ENCODE data around the gene AFAP1L2. TPM values are rescaled to one million over a fixed set of nuclear protein-coding genes. Genes with fewer than 3 reads are reported as not detected.
"Not testable (repeated sequence)": the region's sequence is repeated elsewhere in the genome, so short reads cannot be mapped to it uniquely, and the experiment has no call there.

AFAP1L2 gene
- total RNA-seq, 2 experiments from 2014 or later, result 1.4 to 2.0 TPM

DNA sequence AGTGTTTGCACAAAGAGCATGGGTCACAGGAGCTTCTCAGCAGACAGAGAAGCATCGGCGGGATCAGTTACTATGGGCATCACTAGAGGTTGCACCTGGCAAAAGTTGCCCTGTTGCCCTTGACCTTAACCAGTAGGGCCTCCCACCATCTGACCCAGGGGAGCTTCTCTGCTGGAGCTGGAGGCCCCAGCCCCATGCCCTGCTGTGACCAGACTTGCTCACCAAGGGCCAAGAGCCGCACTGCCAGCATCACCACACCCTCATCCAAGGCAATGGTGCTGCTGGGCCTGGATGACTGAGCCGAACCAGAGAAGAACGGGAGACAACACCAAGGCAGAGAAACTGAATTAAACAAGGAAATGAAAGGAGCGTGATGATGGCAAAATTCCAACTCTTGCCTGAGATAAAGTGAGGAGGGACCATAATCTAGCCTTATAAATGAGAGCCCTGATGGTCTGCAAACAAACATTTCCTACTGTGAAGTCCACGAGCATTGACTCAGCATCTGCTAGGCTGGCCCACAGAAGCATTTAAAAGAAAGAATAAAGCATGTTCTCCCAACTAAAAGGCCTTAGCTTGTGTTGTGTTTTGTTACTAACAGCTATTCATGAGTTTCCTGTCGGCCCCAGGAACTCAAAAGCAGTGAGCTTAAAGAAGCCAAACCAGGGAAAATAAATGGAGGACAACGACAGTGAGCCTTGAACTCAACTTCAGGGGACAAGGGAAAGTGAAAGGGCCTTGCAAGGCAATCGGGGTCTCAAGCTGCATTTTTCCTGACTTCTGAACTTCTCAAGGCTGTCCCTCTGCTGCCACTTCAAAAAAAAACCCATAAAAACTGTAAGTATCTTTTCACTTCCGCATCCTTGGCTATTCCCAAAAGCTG lies 60.4 kb downstream of the AFAP1L2 start:
- DNase-seq (no peak), ATAC-seq (no peak)
- no peak overlapping the region for H3K27ac Mint-ChIP-seq
- no peaks in the 10 kb centered on the region for H3K4me1 Mint-ChIP-seq
- CTCF ChIA-PET, result interaction anchor here (0.7 to 2.4 kb wide), 4 partner anchors 32 to 114 kb away, joined by 3 to 7 read pairs (median 5); no protein-coding TSS in a partner anchor
- no peak overlapping the region for H3K4me3 Mint-ChIP-seq
- no peaks in the 10 kb centered on the region for H3K36me3 Mint-ChIP-seq (ENCODE audit: low read depth)
- POLR2A ChIA-PET, result no interaction called here
- intact Hi-C loops (cut with DNase I, micrococcal nuclease), result no loop called here
- no peaks in the 10 kb centered on the region for H3K9me3 Mint-ChIP-seq (ENCODE audit: low read depth)
- no peaks in the 10 kb centered on the region for H3K27me3 Mint-ChIP-seq

DNA sequence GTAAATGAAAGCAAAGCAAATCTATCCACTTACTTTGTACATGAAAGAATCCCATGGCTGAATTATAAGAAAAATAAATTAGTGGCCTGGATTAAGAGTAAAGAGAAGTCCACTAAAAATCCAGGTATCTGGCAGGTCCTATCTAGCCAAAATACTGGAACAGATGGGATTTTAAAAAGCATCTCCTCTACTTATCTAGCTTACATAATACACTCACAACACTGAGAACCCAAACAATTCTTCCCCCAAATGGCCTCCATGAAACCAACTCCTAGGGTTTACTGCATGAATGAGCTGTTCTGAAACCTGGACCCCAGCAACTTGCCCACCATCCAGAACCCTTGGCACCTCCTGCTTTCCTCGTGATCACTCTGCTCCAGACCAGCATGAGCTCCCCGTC lies 61.3 kb downstream of the AFAP1L2 start:
- Mint-ChIP-seq H3K9me3 (ENCODE audit: low read depth) (no peaks in the 10 kb centered on the region), H3K36me3 (ENCODE audit: low read depth) (no peaks in the 10 kb centered on the region), H3K27me3 (no peaks in the 10 kb centered on the region), H3K27ac (no peak overlapping the region), H3K4me3 (no peak overlapping the region), H3K4me1 (no peaks in the 10 kb centered on the region)
- CTCF ChIA-PET, result interaction anchor here (1.8 to 2.4 kb wide), 2 partner anchors 39 to 115 kb away, joined by 5 read pairs; no protein-coding TSS in a partner anchor
- DNase-seq, result no peak
- POLR2A ChIA-PET, result no interaction called here
- ATAC-seq, result no peak
- intact Hi-C loops (cut with DNase I, micrococcal nuclease), result no loop called here

DNA sequence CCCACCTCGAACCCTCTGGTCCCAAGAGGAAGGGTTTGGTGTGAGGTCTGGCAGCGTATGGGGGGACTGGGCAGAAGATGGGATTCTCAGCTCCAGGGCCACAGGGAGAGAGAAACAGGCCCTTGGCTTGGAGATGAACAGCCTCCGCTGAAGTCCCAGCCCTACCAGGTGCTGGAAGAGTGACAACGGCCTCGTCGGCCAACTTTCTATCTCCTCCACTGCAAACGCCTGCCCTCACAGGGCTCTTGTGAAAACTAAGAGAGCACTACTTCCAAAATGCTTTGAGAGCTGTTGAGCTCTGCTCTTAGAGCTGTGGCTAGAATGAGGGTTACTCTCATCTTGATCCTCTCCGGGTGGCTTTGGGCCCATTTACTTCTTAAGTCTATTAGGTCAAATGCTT lies 63.5 kb downstream of the AFAP1L2 start:
- Mint-ChIP-seq H3K9me3 (ENCODE audit: low read depth) (no peaks in the 10 kb centered on the region), H3K27ac (no peak overlapping the region), H3K4me3 (no peak overlapping the region), H3K36me3 (ENCODE audit: low read depth) (no peaks in the 10 kb centered on the region), H3K4me1 (peaks cover 10% of the 10 kb centered on the region), H3K27me3 (no peaks in the 10 kb centered on the region)
- intact Hi-C loops (cut with DNase I, micrococcal nuclease), result no loop called here
- ChIA-PET CTCF (no interaction called here), POLR2A (no interaction called here)
- no peak for ATAC-seq
- DNase-seq, result no peak

DNA sequence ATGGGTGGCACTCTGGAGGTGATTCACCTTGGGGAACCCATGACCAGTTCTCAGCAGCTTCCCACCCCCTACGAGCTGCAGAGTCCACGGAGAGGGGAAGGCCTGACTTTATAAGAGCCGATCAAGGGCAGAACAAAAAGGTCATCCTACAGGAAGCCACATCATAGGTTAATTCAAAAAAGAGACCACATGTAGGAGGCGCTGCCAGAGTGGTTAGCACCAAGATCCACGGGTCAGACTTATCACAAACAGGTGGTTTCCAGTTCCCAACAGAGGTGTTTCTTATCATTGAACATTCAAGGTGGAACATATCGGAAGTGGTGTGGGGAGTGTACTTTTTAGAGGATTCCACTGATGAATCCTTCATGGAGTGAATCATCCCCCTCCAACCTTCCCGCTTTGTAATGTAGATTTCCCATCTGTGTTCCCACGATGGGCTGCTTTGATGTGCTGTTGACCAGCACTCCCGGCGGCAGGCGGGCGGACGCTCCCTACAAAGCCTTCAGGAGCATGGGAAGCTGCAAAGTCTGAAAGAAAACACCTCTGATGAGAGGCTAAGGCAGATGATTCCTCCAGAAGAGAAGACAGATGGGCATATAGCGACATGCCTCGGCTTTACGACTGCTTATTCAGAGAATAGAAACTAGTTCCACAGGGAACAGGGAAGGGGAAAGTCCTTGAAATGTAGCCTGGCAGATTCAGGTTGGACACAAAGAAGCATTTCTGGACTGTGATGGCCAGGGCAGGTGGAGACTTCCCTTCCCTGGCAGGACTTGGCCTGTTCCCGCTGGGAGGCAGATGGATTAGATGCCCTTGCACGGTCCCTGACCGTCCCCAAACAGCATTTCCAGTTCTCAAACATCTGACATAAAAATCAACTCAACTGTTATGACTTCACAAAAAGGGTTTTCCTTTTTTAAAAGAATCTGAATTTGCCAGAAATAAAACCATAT lies 66.5 kb downstream of the AFAP1L2 start:
- H3K4me1 Mint-ChIP-seq, result peaks cover 10% of the 10 kb centered on the region
- no peaks in the 10 kb centered on the region for H3K27me3 Mint-ChIP-seq
- H3K9me3 Mint-ChIP-seq (ENCODE audit: low read depth), result no peaks in the 10 kb centered on the region
- intact Hi-C loops (cut with DNase I, micrococcal nuclease), result no loop called here
- POLR2A ChIA-PET, result interaction anchor here (0.5 kb wide), 1 partner anchor 431 kb away, joined by 4 read pairs; no protein-coding TSS in a partner anchor
- peak; percentile 34 for DNase-seq
- CTCF ChIA-PET, result no interaction called here
- no peaks in the 10 kb centered on the region for H3K36me3 Mint-ChIP-seq (ENCODE audit: low read depth)
- peak; percentile 95 for ATAC-seq
- H3K27ac Mint-ChIP-seq, result no peak overlapping the region
- H3K4me3 Mint-ChIP-seq, result no peak overlapping the region

DNA sequence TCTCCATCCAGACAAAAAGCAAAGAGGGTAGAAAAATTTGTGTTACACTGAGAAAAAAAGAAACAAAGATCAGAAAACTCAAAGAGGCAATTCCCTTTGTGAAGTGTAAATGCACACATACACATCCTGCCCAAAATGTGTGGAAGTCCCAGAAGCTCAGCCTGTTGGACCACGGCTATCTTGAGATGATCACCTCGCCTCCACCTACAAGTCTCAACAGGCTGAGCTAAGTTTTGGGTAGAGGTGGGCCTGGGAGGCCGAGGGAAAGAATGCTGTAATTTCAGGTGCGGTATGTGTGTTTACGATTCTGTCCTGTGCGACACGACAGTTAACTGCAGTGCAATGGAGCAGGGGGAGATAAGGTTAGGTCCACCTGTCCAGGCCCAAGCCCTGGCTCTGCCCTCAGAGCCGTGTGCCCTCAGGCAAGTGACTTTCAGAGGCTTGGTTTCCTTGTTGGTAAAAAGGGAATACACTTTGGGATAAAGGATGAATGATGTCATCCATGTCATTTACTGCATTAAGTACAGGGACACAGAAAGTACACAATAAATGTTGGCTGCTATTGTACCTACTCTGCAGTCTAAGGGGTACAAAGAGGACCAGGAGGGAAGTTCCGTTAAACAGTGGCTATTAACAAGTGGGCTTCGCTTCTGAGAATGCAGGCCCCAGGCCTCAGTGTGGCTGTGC lies 67.3 kb downstream of the AFAP1L2 start:
- no peaks in the 10 kb centered on the region for H3K9me3 Mint-ChIP-seq (ENCODE audit: low read depth)
- no peaks in the 10 kb centered on the region for H3K27me3 Mint-ChIP-seq
- H3K36me3 Mint-ChIP-seq (ENCODE audit: low read depth), result no peaks in the 10 kb centered on the region
- H3K27ac Mint-ChIP-seq, result no peak overlapping the region
- CTCF ChIA-PET, result no interaction called here
- POLR2A ChIA-PET, result interaction anchor here (0.5 kb wide), 1 partner anchor 432 kb away, joined by 4 read pairs; no protein-coding TSS in a partner anchor
- peaks cover 10% of the 10 kb centered on the region for H3K4me1 Mint-ChIP-seq
- no peak for DNase-seq
- intact Hi-C loops (cut with DNase I, micrococcal nuclease), result no loop called here
- ATAC-seq, result no peak
- no peak overlapping the region for H3K4me3 Mint-ChIP-seq

DNA sequence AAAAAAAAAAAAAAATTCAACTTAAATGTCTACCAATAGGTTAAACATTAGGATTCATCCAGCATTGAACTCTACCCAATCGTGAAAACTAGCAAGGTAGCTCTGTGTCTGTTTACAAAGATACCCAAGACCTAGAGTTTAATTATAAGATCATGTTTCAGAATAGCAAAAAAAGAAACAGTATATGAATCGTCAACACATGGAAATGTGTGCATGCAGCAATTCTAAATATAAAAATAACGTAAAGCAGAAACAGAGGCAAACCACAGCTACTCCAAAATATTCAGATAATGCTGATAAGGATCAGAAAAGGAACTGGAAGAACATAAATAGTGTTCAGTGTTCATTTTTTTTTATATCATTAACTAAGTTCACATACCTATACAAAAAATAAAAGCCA lies 68.7 kb downstream of the AFAP1L2 start:
- intact Hi-C loops (cut with DNase I, micrococcal nuclease), result no loop called here

DNA sequence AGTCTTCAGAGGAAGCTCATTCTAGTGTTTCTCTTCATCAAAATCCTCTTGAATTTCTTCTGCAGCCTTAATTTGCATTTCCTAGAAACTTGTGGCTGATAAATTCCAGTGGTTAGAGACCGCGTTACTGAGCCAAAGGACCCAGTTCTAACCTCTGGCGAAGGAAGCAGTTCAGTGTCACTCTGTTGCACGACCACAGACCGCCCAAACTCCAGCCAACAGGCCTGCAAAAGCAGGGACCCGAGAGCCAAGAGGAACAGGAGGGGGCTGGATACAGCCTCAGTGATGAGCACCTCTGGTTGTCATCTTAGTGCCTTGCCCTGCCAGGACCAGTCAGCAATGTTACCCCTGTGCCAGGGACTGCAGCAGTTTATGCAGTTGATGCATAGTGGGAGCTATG lies 70.0 kb downstream of the AFAP1L2 start:
- Mint-ChIP-seq H3K36me3 (ENCODE audit: low read depth) (no peaks in the 10 kb centered on the region), H3K27ac (no peak overlapping the region), H3K9me3 (ENCODE audit: low read depth) (no peaks in the 10 kb centered on the region), H3K27me3 (no peaks in the 10 kb centered on the region), H3K4me3 (no peak overlapping the region), H3K4me1 (peaks cover 10% of the 10 kb centered on the region)
- CTCF ChIA-PET, result interaction anchor here (1.7 kb wide), 1 partner anchor 30 kb away, joined by 7 read pairs; no protein-coding TSS in a partner anchor
- no peak for ATAC-seq
- intact Hi-C loops (cut with DNase I, micrococcal nuclease), result no loop called here
- no peak for DNase-seq
- POLR2A ChIA-PET, result no interaction called here

More for the DNA sequence above, 68.7 kb downstream of the AFAP1L2 start:
- ATAC-seq, result no peak
- H3K27me3 Mint-ChIP-seq, result no peaks in the 10 kb centered on the region
- H3K4me3 Mint-ChIP-seq, result no peak overlapping the region
- no peaks in the 10 kb centered on the region for H3K9me3 Mint-ChIP-seq (ENCODE audit: low read depth)
- no peak overlapping the region for H3K27ac Mint-ChIP-seq
- ChIA-PET POLR2A (no interaction called here), CTCF (interaction anchor here (1.7 kb wide), 1 partner anchor 31 kb away, joined by 7 read pairs; no protein-coding TSS in a partner anchor)
- no peaks in the 10 kb centered on the region for H3K36me3 Mint-ChIP-seq (ENCODE audit: low read depth)
- no peak for DNase-seq
- peaks cover 10% of the 10 kb centered on the region for H3K4me1 Mint-ChIP-seq

DNA sequence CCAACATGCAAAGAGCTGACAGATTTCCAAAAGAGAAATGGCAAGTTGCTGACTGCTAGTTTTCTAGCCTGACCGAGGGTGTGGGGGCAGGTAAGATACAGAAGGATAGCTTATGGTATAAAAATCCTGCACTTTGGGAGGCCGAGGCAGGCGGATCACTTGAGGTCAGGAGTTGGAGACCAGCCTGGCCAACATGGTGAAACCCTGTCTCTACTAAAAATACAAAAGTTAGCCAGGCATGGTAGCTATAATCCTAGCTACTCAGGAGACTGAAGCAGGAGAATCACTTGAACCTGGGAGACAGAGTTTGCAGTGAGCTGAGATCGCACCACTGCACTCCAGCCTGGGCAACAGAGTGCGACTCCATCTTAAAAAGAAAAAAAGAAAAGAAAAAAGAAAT lies 70.9 kb downstream of the AFAP1L2 start:
- DNase-seq; H3K9me3 Mint-ChIP-seq (ENCODE audit: low read depth); H3K36me3 Mint-ChIP-seq (ENCODE audit: low read depth); POLR2A ChIA-PET; ATAC-seq; H3K4me3 Mint-ChIP-seq; H3K27me3 Mint-ChIP-seq; H3K27ac Mint-ChIP-seq; intact Hi-C loops (cut with DNase I, micrococcal nuclease): not testable (repeated sequence)
- CTCF ChIA-PET, result interaction anchor here (0.8 kb wide), 1 partner anchor 25 kb away, joined by 3 read pairs; no protein-coding TSS in a partner anchor
- peaks cover 10% of the 10 kb centered on the region for H3K4me1 Mint-ChIP-seq

DNA sequence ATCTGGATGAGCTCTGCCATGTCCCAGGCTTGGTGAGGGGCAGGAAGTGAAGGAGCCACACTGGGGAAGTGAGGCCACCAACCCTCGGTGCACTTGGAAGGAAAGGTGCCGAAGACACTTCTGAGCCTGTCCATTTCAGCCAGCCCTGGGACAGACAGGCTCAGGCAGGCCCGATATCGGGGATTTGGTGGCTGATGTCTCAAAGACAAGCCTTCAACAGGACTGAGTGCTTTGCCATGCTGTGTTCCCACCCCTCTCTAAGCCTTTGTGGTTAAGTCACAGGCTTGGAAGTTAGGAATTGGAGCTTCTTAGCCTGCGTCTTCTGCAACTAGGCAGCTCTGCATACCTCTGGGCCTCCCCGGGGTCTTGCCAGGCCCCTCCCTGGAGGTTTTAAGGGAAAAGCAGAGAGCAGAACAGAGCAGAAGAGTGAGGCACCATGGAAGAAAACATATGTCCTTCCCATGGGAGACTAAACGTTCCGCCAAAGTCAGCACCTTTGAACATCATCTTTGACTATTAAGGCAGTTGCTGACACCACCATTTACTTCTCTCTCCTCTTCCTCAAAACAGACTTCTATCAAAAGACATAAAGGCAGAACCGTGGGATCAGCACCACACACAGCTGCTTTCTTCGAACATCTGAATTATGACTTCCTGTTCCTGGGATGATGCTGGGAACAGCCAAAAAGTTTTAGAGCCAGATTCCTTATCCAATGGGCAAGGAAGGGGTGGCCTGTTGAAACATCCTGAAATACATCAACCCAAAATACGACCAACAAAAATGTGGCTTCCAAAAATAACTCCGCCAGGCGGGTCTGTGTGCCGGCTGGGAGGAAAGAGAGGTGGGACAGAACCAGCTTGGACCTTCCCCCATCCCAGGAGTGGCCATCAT lies 71.8 kb downstream of the AFAP1L2 start:
- DNase-seq, result no peak
- no peak overlapping the region for H3K27ac Mint-ChIP-seq
- H3K9me3 Mint-ChIP-seq (ENCODE audit: low read depth), result no peaks in the 10 kb centered on the region
- no peak overlapping the region for H3K4me3 Mint-ChIP-seq
- no peaks in the 10 kb centered on the region for H3K27me3 Mint-ChIP-seq
- no peak for ATAC-seq
- POLR2A ChIA-PET, result no interaction called here
- H3K36me3 Mint-ChIP-seq (ENCODE audit: low read depth), result no peaks in the 10 kb centered on the region
- peaks cover 7% of the 10 kb centered on the region for H3K4me1 Mint-ChIP-seq
- intact Hi-C loops (cut with DNase I, micrococcal nuclease), result no loop called here
- CTCF ChIA-PET, result no interaction called here

DNA sequence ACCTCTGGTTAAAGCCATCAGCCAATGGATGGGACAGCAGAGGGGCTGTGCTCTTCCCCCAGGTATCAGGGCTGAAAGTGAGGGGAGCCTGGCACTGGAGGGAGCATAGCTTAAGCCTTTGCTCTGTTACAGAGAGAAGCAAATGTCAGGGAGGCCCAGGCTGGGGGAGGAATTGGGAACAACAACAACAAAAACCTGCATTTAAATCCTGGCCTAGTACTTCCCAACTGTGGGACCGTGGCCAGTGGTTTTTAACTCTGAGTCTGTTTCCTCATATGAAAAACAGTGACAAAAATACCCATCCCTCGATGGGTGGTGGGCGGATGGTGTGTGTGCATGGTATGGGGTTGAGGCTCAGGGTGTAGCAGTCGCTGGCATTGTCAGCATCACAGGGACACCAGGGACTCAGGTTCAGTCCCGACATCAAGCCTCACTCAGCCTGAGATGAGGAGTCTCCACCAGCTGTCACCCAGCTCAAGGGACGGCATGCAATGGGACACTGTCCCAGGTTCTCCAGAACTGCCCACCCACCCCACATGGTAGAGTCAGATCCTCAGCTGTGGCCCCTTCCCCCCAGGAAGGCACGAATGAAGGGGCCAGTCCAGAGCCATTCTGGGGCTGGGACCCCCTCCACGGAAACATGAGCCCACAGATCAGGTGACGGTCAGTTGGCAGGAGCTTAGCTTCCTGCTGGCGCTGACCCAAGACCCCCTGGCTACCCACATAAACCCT lies 74.5 kb downstream of the AFAP1L2 start:
- POLR2A ChIA-PET, result no interaction called here
- Mint-ChIP-seq H3K4me1 (no peaks in the 10 kb centered on the region), H3K9me3 (ENCODE audit: low read depth) (no peaks in the 10 kb centered on the region), H3K27me3 (no peaks in the 10 kb centered on the region), H3K27ac (no peak overlapping the region), H3K36me3 (ENCODE audit: low read depth) (no peaks in the 10 kb centered on the region), H3K4me3 (no peak overlapping the region)
- intact Hi-C loops (cut with DNase I, micrococcal nuclease), result no loop called here
- CTCF ChIA-PET, result no interaction called here
- no peak for ATAC-seq
- no peak for DNase-seq
